GM19025 (cell line): ENCODE results near the gene TMCO4.
A peak's percentile ranks its signal among the peaks of the same experiment; 100 is the strongest.
"Not testable (repeated sequence)": the region's sequence is repeated elsewhere in the genome, so short reads cannot be mapped to it uniquely, and the experiment has no call there.

ENCODE experiments used
- ATAC-seq: cut with Tn5 transposase; IDR thresholded peaks from one replicate; pipeline ENCODE4 v1.9.1; 2021; ENCODE audit warnings: mild to moderate bottlenecking, low read depth, moderate library complexity; ENCODE audit not compliant: unreplicated experiment

Gene TMCO4

DNA sequence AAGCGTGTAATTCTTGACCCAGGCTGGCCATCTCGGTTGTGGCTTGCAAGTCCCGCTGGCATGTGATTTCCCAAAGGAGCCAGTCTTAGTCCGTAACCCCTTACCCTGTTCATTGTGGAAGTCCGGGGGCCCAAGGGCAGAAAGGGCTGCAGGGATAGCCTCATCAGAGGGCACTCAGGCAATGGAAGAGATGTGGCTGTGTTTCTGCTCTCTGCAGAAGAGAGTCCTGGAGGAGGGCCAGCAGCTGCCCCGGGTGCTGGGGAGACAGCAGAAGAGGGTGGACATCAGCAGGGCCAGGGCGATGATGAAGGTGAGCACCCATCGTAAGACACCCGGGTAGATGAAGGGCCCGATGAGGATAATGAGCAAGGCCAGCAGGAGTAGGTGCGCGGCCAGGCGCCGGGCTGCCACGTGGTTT is 14.5 kb upstream of the TMCO4 start:
- no peak for ATAC-seq

DNA sequence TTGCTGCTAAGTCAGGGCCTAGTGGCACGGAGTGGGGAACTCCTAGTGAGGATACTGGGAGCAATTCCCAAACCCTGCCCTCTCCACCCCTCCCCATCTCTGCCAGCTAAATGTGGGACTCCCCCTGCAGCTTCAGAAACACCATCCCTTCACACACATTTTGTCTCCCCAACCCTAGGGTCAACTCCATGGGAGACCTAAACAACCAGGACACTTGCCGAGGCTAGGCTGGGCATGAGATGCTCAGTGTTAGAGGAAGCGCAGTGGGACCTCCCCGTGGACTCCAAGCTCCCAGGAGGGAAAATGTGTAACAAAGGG is 13.9 kb upstream of the TMCO4 start:
- ATAC-seq: no peak

DNA sequence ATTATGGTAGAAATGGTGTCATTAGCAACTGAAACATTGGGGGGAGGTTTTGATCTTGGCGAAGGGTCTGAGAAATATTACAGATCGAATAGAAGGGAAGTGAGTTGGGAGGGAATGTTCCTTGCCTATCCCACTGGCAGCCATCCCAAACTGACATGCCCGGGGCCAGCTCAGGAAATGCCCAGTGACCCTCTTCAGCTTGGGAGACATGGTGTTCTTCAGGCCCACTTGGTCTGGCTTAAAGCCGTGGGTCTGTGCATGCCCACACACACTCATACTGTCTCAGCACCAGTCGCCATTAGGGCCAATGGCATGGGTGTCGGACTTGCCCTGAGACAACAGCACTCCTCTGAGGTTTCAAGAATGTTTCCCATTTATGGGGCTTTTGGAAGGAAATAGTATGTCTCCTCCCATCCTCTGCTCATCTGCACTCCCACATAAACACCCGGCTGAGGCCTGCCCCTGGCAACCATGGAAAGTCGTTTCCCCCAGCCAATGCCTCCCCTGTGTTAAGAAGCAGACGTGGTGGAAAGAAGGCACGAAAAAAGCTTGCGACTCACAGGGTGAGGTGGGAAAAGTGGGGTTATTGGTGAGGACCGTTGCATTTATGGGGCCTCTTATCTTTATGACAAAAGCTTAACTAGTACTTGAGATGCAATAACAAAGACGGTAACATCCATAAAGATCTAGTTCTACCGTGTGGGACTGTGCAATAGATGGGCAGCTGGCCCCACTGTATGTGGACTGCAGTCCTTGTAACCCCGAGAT is 13.3 kb upstream of the TMCO4 start:
- no peak for ATAC-seq

DNA sequence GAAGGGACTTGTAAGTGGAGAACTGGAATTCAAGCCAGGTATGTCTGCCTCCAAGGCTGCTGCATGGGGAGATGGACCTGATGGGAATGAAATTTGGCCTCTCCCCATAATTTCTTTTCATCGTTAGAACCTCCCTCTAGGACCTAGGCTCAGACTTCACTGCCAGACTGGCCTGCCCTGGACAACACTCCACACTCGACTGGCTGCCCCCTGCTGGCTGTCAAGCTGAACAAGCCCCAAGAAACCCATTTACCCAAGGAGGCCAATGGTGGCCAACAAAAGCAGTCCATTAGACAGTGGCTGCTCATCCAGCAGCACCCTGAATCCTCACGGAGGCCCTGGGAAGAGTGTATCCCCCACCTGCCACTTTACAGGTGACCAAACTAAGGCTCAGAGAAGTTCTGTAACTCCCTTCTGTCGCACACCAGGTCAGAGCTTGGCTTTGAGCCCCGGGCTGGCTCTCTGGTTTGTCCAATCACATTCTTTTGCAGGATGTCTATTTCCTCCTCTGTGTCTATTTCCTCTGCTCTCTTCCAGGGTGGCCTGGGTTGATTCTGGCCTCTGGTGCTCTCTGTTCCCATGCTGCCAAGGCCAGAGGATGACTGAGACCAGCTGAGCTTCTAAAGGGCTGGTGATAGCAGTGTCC is 11.6 kb upstream of the TMCO4 start:
- ATAC-seq: no peak

GRCh38 chr1:19809044-19809750 is 9.5 kb upstream of the TMCO4 start:
- ATAC-seq: no peak

GRCh38 chr1:19808351-19808750 is 8.6 kb upstream of the TMCO4 start:
- ATAC-seq: no peak

DNA sequence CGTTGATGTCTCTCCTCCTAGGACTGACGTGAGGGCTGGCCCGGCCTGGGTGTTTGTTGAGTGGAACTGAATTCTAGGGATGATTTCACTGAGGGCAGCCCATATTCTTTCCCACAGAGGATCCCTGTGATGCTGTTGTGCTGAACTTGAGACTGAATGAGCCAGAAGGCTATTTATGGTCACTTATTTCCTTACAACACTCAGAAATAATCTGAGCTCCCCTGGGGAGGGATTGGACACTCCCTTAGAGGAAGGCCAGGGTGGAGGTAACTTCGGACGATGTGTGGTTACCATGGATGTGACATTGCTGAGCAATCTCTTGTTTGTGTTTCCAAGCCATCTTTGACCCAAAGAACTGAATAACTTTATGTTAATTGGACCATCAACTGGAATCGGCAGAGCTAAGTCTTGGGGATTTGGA is 5.1 kb upstream of the TMCO4 start:
- ATAC-seq: no peak

GRCh38 chr1:19802269-19802668 is 2.6 kb upstream of the TMCO4 start:
- no peak for ATAC-seq

GRCh38 chr1:19800076-19800804 is 524 bp upstream of the TMCO4 start:
- peak; percentile 36 for ATAC-seq

- no peak for ATAC-seq
These were observed 1.1 kb downstream of the TMCO4 start for GRCh38 chr1:19798486-19799229.

- ATAC-seq: no peak
These were observed 1.9 kb downstream of the TMCO4 start for GRCh38 chr1:19797827-19798226.

DNA sequence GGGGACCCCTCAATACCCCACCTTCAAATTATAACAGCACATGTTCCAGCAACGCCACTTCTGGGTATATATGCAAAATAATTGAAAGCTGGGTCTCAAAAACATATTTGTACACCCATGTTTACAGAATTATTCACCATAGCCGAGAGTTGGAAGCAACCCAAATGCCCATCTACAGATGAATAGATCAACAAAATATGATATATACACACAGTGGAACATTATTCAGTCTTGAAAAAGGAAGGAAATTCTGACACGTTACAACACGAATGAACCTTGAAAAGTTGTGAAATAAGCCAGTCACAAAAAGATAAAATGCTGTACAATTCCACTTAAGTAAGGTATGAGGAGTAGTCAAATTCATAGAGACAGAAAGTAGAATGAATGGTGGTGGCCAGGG is 5.1 kb downstream of the TMCO4 start:
- ATAC-seq: no peak

- no peak for ATAC-seq
These were observed 6.2 kb downstream of the TMCO4 start for GRCh38 chr1:19793360-19794046.

DNA sequence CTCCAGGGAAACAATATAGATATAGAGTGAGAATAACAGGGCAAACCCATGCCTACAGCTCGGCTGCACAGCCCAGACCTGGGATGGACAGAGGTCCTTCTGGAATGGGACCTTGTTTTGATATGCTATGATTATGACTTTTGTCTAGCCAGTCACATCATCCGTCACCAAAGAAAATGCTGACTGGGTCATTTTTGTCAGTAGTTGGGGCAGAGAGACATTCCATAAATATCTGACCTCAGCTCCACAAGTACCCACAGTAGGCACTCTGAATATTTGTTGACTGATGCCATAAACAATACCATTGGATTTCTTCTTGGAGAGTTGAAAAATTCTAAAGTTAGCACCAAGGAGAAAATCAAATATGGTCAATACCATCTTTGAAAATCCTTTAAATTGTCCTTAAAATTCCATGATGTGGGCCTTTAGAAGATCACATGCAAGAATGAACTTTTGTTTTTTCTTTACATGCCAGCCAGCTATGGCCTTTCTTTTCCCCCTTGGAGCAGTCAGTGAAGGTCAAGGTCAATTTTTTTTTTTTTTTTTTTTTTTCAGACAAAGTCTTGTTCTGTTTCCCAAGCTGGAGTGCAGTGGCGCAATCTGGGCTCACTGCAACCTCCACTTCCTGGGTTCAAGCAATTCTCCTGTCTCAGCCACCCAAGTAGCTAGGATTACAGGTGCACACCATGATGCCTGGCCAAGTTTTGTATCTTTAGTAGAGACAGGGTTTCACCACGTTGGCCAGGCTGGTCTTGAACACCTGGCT is 7.3 kb downstream of the TMCO4 start:
- no peak for ATAC-seq

DNA sequence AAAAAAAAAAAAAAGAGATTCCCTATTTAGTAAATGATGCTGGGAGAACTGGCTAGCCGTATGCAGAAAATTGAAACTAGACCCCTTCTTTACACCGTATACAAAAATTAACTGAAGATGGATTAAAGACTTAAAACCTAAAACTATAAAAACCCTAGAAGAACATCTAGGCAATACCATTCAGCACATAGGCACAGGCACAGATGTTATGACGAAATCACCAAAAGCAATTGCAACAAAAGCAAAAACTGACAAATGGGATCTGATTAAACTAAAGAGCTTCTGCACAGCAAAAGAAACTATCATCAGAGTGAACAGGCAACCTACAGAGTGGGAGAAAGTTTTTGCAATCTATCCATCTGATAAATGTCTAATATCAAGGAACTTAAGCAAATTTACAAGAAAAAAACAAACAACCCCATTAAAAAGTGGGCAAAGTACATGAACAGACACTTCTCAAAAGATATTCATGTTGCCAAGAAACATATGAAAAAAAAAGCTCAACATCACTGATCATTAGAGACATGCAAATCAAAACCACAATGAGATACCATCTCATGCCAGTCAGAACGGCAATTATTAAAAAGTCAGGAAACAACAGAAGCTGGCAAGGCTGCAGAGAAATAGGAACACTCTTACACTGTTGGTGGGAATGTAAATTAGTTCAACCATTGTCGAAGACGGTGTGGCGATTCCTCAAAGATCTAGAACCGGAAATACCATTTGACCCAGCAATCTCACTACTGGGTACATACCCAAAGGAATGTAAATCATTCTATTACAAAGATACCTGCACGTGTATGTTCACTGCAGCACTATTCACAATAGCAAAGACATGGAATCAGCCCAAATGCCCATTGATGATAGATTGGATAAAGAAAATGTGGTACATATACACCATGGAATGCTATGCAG is 9.4 kb downstream of the TMCO4 start:
- not testable (repeated sequence) for ATAC-seq

DNA sequence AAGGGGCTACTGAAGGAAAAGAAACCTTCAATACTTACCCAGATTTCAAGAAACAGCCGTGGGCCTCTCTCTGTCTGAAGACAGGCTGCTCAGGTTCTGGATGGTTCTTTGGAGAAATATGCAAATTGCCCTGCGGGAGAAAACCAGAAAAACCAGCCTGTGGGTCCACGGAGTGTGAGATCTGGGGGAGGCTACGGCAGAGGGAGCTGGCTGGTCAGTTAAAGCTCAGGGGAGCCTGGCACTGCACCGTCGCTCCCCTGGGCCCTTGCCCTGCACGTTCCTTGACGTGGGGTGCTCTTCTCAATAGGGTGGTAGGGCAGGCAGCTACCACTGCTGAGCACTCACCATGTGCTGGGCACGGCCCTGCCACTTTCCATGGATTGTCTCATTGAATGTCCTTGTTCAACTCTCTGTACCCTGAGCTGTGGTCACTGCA is 12.7 kb downstream of the TMCO4 start:
- no peak for ATAC-seq

GRCh38 chr1:19785660-19786059 is 14.1 kb downstream of the TMCO4 start:
- ATAC-seq: no peak

- ATAC-seq: no peak
These were observed 19.3 kb downstream of the TMCO4 start for GRCh38 chr1:19780267-19780877.
